ENCODE data around the gene KRTAP10-2.

DNA sequence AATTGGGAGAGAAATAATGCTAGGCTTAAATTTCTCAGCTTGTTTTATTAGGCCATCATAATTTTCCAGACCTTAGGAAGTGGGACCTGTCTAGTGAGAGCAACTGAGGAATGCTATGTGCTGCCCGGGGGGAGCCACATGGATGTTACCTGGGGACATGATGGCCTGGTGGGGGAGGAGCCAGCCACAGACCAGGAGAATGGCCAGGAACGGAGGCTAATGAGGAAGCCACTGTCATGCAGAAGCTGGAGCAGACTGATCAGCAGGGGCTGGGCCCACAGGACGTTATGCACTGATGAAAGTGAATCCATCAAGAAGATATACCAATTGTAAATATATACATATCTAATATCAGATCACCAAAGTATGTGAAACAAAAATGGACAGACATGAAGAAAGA lies 6.7 kb downstream of the KRTAP10-2 start:
- TF ChIP-seq, protein P1, sequence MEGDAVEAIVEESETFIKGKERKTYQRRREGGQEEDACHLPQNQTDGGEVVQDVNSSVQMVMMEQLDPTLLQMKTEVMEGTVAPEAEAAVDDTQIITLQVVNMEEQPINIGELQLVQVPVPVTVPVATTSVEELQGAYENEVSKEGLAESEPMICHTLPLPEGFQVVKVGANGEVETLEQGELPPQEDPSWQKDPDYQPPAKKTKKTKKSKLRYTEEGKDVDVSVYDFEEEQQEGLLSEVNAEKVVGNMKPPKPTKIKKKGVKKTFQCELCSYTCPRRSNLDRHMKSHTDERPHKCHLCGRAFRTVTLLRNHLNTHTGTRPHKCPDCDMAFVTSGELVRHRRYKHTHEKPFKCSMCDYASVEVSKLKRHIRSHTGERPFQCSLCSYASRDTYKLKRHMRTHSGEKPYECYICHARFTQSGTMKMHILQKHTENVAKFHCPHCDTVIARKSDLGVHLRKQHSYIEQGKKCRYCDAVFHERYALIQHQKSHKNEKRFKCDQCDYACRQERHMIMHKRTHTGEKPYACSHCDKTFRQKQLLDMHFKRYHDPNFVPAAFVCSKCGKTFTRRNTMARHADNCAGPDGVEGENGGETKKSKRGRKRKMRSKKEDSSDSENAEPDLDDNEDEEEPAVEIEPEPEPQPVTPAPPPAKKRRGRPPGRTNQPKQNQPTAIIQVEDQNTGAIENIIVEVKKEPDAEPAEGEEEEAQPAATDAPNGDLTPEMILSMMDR (conservative IDR thresholded peaks at IDR 0.05 in 1 of 2, IDR thresholded peaks at IDR 0.05 in 1 of 2; ENCODE audit: low read depth in 1 of 2, low read length in 2 of 2): no peak
- no peak for TF ChIP-seq EZH2 (IDR thresholded peaks at IDR 0.05; ENCODE audit: low read length, missing control alignments)

All from fibroblast of lung (primary cell).